HPDE6-E6E7 (cell line): ENCODE data around the gene MUS81.
A peak's percentile ranks its signal among the peaks of the same experiment; 100 is the strongest.
"Not testable (repeated sequence)": the region's sequence is repeated elsewhere in the genome, so short reads cannot be mapped to it uniquely, and the experiment has no call there.

ENCODE experiments used
- DNase-seq: peaks from one replicate; pipeline ENCODE4 v3.0.0; 2011; ENCODE audit warnings: missing footprints; ENCODE audit errors: extremely low spot score

MUS81 gene

GRCh38 chr11:65890324-65891218 lies 30.3 kb downstream of the MUS81 start, which contains the start of gene CCDC85B:
TSS of gene CCDC85B (plus strand) at chr11:65890673. CDS start at chr11:65890784, 111 bp downstream.
- peak; percentile 81 for DNase-seq

GRCh38 chr11:65891219-65892136 lies 31.2 kb downstream of the MUS81 start:
- DNase-seq: no peak

- not testable (repeated sequence) for DNase-seq
These were observed 31.9 kb downstream of the MUS81 start for GRCh38 chr11:65892137-65892540.

GRCh38 chr11:65892661-65893317 lies 32.6 kb downstream of the MUS81 start:
- DNase-seq: no peak

- DNase-seq: no peak
These were observed 33.9 kb downstream of the MUS81 start for GRCh38 chr11:65894034-65894591.

- DNase-seq: no peak
These were observed 35.3 kb downstream of the MUS81 start for GRCh38 chr11:65895482-65895981.

- no peak for DNase-seq
These were observed 36.1 kb downstream of the MUS81 start for GRCh38 chr11:65896034-65896999.

- DNase-seq: no peak
These were observed 36.8 kb downstream of the MUS81 start for GRCh38 chr11:65897020-65897471.

GRCh38 chr11:65898656-65899355 lies 38.6 kb downstream of the MUS81 start:
- no peak for DNase-seq

GRCh38 chr11:65899356-65900124 lies 39.3 kb downstream of the MUS81 start:
- DNase-seq: peak; percentile 76

GRCh38 chr11:65900125-65900898 lies 40.1 kb downstream of the MUS81 start, which contains the start of gene FOSL1:
TSS of gene FOSL1 (minus strand) at chr11:65900388. CDS start at chr11:65900339, 49 bp downstream.
- peak; percentile 93 for DNase-seq

- DNase-seq: no peak
These were observed 40.6 kb downstream of the MUS81 start for GRCh38 chr11:65900899-65901180.

GRCh38 chr11:65903068-65903481 lies 42.8 kb downstream of the MUS81 start:
- DNase-seq: no peak

- DNase-seq: no peak
These were observed 43.5 kb downstream of the MUS81 start for GRCh38 chr11:65903715-65904114.

- no peak for DNase-seq
These were observed 46.4 kb downstream of the MUS81 start for GRCh38 chr11:65906602-65907001.

- no peak for DNase-seq
These were observed 47.6 kb downstream of the MUS81 start for GRCh38 chr11:65907878-65908277.

GRCh38 chr11:65911682-65912568 lies 51.7 kb downstream of the MUS81 start:
- no peak for DNase-seq
